CD4-positive, alpha-beta T cell (primary cell): ENCODE results near the gene PLG. TPM values are rescaled to one million over a fixed set of nuclear protein-coding genes. Genes with fewer than 3 reads are reported as not detected.
"Not testable (repeated sequence)": the region's sequence is repeated elsewhere in the genome, so short reads cannot be mapped to it uniquely, and the experiment has no call there.

Experiments
- ATAC-seq: fragments of 200-7000 bp; cut with Tn5 transposase; one replicate; pipeline ENCODE4 v1.10.0; 2022; ENCODE audit warnings: mild to moderate bottlenecking; ENCODE audit not compliant: poor library complexity
- CTCF ChIA-PET: fragments of 350-600 bp; sonication (Branson Sonifier 250); formaldehyde crosslinking; loops from one replicate; lab custom pipeline; 2021; ENCODE audit warnings: antibody characterized with exemption, inconsistent platforms; lab: Charles Lee
- POLR2A ChIA-PET: fragments of 350-600 bp; sonication (Branson Sonifier 250); formaldehyde crosslinking; loops from one replicate; lab custom pipeline; 2021; ENCODE audit warnings: antibody characterized with exemption, inconsistent platforms; lab: Charles Lee
- DNase-seq, 14 experiments: peaks; one replicate each; pipeline ENCODE4 v3.0.0-alpha.2; 2013 to 2020; ENCODE audit warnings: mixed read lengths in 2 of 14
- H3K27ac ChIP-seq, 2 donors: one replicate each; pipeline versions ENCODE4 v1.5.1 to v1.7.0; 2013; ENCODE audit warnings: low read length in 2 of 2, low read depth in 1 of 2, mild to moderate bottlenecking in 1 of 2
- H3K27me3 ChIP-seq, 2 experiments: 1 replicate in 1 of 2; 2 replicates in 1 of 2; pipeline versions ENCODE4 v1.6.1 to v1.7.0; 2013; ENCODE audit warnings: low read length in 2 of 2, control low read depth in 1 of 2, mild to moderate bottlenecking in 1 of 2, moderate library complexity in 1 of 2; ENCODE audit not compliant: insufficient read depth in 2 of 2, control insufficient read depth in 1 of 2
- H3K36me3 ChIP-seq: one replicate; pipeline ENCODE4 v1.6.1; 2013; ENCODE audit warnings: low read length, control low read depth; ENCODE audit not compliant: insufficient read depth
- H3K4me1 ChIP-seq: one replicate; pipeline ENCODE4 v1.6.1; 2013; ENCODE audit warnings: low read length, control low read depth; ENCODE audit not compliant: insufficient read depth
- H3K4me3 ChIP-seq: one replicate; pipeline ENCODE4 v1.5.1; 2013; ENCODE audit warnings: mild to moderate bottlenecking, low read length, moderate library complexity
- H3K9me3 ChIP-seq, 2 experiments: 1 replicate in 1 of 2; 2 replicates in 1 of 2; pipeline versions ENCODE4 v1.6.1 to v1.7.0; 2013; ENCODE audit warnings: low read length in 2 of 2, mild to moderate bottlenecking in 2 of 2, control low read depth in 1 of 2, moderate library complexity in 1 of 2; ENCODE audit not compliant: control insufficient read depth in 1 of 2, insufficient read depth in 1 of 2
- H3K27ac Mint-ChIP-seq: one replicate; pipeline ENCODE4 v1.8.0; 2020; ENCODE audit warnings: mixed read lengths
- H3K27me3 Mint-ChIP-seq: one replicate; pipeline ENCODE4 v1.8.0; 2021; ENCODE audit warnings: mixed read lengths
- H3K36me3 Mint-ChIP-seq: one replicate; pipeline ENCODE4 v1.8.0; 2021; ENCODE audit warnings: low read depth, mixed read lengths
- H3K4me1 Mint-ChIP-seq: one replicate; pipeline ENCODE4 v1.8.0; 2021; ENCODE audit warnings: low read depth, mixed read lengths
- H3K4me3 Mint-ChIP-seq: one replicate; pipeline ENCODE4 v1.8.0; 2020; ENCODE audit warnings: mild to moderate bottlenecking, mixed read lengths
- H3K9me3 Mint-ChIP-seq: one replicate; pipeline ENCODE4 v1.8.0; 2020; ENCODE audit warnings: mixed read lengths
- intact Hi-C, 2 experiments: fragments of 100-400 bp; cut with DNase I in 1 of 2; cut with micrococcal nuclease in 1 of 2; formaldehyde crosslinking; loops; one replicate each; pipeline versions ENCODE4 v1.15.1 to v1.9.0; 2023 to 2025; cut with DNase I, micrococcal nuclease
- total RNA-seq, 174 experiments: library from RNA in 2 of 174; stranded (reverse) in 2 of 174; gene quantifications; one replicate each; pipeline ENCODE4 v1.2.3 and lab custom pipeline; 2021 to 2026
- TF ChIP-seq, protein P1 (sequence below): fragments of 200-600 bp; IDR thresholded peaks from one replicate; pipeline ENCODE4 v1.8.0; 2022; ENCODE audit warnings: antibody characterized with exemption, mild to moderate bottlenecking

Gene PLG
- total RNA-seq, 2 experiments from 2014 or later: not detected

- CTCF ChIA-PET: no interaction called here
- H3K4me3 Mint-ChIP-seq: no peak overlapping the region
- peak in 10 of 14 experiments; percentile 2 to 51 (median 10) for DNase-seq
- H3K27ac Mint-ChIP-seq: no peak overlapping the region
- peaks cover 28% of the 10 kb centered on the region for H3K27me3 Mint-ChIP-seq
- POLR2A ChIA-PET: no interaction called here
- Histone ChIP-seq H3K27me3 (peaks cover 4 to 14% of the 10 kb centered on the region in 2 experiments), H3K9me3 (no peaks in the 10 kb centered on the region), H3K4me3 (no peak overlapping the region), H3K4me1 (peaks cover 4% of the 10 kb centered on the region), H3K27ac (no peak overlapping the region), H3K36me3 (no peaks in the 10 kb centered on the region)
- no peaks in the 10 kb centered on the region for H3K4me1 Mint-ChIP-seq
- peaks cover 2% of the 10 kb centered on the region for H3K9me3 Mint-ChIP-seq
- TF ChIP-seq, protein P1, sequence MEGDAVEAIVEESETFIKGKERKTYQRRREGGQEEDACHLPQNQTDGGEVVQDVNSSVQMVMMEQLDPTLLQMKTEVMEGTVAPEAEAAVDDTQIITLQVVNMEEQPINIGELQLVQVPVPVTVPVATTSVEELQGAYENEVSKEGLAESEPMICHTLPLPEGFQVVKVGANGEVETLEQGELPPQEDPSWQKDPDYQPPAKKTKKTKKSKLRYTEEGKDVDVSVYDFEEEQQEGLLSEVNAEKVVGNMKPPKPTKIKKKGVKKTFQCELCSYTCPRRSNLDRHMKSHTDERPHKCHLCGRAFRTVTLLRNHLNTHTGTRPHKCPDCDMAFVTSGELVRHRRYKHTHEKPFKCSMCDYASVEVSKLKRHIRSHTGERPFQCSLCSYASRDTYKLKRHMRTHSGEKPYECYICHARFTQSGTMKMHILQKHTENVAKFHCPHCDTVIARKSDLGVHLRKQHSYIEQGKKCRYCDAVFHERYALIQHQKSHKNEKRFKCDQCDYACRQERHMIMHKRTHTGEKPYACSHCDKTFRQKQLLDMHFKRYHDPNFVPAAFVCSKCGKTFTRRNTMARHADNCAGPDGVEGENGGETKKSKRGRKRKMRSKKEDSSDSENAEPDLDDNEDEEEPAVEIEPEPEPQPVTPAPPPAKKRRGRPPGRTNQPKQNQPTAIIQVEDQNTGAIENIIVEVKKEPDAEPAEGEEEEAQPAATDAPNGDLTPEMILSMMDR: no peak
- ATAC-seq: no peak
- no peaks in the 10 kb centered on the region for H3K36me3 Mint-ChIP-seq
- intact Hi-C loops: no loop called here
Observed at GRCh38 chr6:160667639-160668481, 34.2 kb upstream of the PLG start.

DNA sequence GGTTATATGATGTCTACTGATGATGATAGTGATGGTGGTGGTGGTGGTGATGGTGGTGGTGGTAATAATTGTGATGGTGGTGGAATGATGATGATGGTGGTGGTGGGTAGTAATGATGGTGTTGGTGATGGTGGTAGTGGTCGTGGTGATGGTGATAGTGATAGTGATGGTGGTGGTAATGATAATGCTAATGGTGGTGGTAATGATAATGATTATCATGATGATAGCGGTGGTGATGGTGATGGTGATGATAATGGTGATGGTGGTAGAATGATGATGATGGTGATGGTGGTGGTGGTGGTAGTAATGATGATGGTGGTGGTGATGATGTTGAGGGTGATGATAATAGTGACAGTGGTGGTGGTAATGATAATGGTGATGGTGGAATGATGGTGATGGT is 33.5 kb upstream of the PLG start:
- intact Hi-C loops: no loop called here
- POLR2A ChIA-PET: no interaction called here
- Mint-ChIP-seq H3K27me3 (peaks cover 29% of the 10 kb centered on the region), H3K9me3 (peaks cover 2% of the 10 kb centered on the region), H3K4me1 (no peaks in the 10 kb centered on the region), H3K36me3 (no peaks in the 10 kb centered on the region), H3K4me3 (no peak overlapping the region), H3K27ac (no peak overlapping the region)
- Histone ChIP-seq H3K27me3 (peaks cover 3 to 11% of the 10 kb centered on the region in 2 experiments), H3K27ac (no peak overlapping the region), H3K4me1 (peaks cover 4% of the 10 kb centered on the region), H3K36me3 (no peaks in the 10 kb centered on the region), H3K4me3 (no peak overlapping the region), H3K9me3 (no peaks in the 10 kb centered on the region)
- TF ChIP-seq, protein P1: no peak
- CTCF ChIA-PET: no interaction called here
- DNase-seq (no peak), ATAC-seq (no peak)

DNA sequence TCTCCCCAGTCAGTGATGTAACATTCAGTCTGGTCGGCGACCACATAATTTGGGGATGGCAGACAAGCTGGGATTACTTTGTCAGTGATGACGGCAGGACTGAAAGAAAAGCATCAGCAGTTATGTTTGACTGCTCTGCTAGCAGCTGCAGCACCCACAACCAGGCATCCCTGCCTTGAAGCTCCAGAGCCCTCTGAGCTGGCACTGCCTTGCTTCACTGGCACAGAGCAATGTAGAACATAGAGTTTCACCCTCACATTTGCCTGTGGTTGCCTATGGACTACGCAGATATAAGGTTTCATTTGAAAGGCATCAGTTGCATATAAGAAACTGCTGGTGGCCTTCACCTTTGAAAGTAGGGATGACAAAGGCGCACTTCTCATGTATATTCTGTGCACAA is 25.6 kb upstream of the PLG start:
- peaks cover 16% of the 10 kb centered on the region for H3K27me3 Mint-ChIP-seq
- ATAC-seq, DNase-seq, intact Hi-C loops, H3K27ac Mint-ChIP-seq, H3K36me3 Mint-ChIP-seq, H3K4me3 Mint-ChIP-seq, H3K9me3 ChIP-seq, H3K4me1 Mint-ChIP-seq, H3K4me1 ChIP-seq, H3K9me3 Mint-ChIP-seq, H3K27ac ChIP-seq, H3K36me3 ChIP-seq, CTCF ChIA-PET, H3K27me3 ChIP-seq, POLR2A ChIA-PET, H3K4me3 ChIP-seq: not testable (repeated sequence)
